Amniotic epithelial cell (primary cell): Measurements from ENCODE around the gene PCCB.
"Not testable (repeated sequence)": the region's sequence is repeated elsewhere in the genome, so short reads cannot be mapped to it uniquely, and the experiment has no call there.

Experiments used
- DNase-seq: peaks from one replicate; pipeline ENCODE4 v3.0.0-alpha.2; 2010; ENCODE audit warnings: low read depth

Gene PCCB

GRCh38 chr3:136327671-136328070, 77.5 kb downstream of the PCCB start:
- no peak for DNase-seq

GRCh38 chr3:136329593-136329992, 79.5 kb downstream of the PCCB start:
- no peak for DNase-seq

- DNase-seq: peak; percentile 53
These were observed 80.8 kb downstream of the PCCB start for GRCh38 chr3:136330900-136331299.

- no peak for DNase-seq
These were observed 82.2 kb downstream of the PCCB start for GRCh38 chr3:136332302-136332701.

GRCh38 chr3:136332776-136333175, 82.6 kb downstream of the PCCB start:
- peak; percentile 90 for DNase-seq

GRCh38 chr3:136334209-136334608, 84.1 kb downstream of the PCCB start:
- DNase-seq: no peak

GRCh38 chr3:136334726-136335125, 84.6 kb downstream of the PCCB start:
- not testable (repeated sequence) for DNase-seq

- no peak for DNase-seq
These were observed 86.4 kb downstream of the PCCB start for GRCh38 chr3:136336329-136337100.

- DNase-seq: no peak
These were observed 93.3 kb downstream of the PCCB start for GRCh38 chr3:136343446-136343845.

GRCh38 chr3:136343873-136344555, 93.9 kb downstream of the PCCB start:
- peak; percentile 95 for DNase-seq

- no peak for DNase-seq
These were observed 96.3 kb downstream of the PCCB start for GRCh38 chr3:136346486-136346885.

GRCh38 chr3:136350132-136350531, 100.0 kb downstream of the PCCB start:
- peak; percentile 96 for DNase-seq

- peak; percentile 87 for DNase-seq
These were observed 100.4 kb downstream of the PCCB start for GRCh38 chr3:136350557-136350956.

- DNase-seq: no peak
These were observed 101.2 kb downstream of the PCCB start for GRCh38 chr3:136351351-136351750.

GRCh38 chr3:136351905-136352304, 101.8 kb downstream of the PCCB start:
- no peak for DNase-seq

GRCh38 chr3:136353461-136353860, 103.3 kb downstream of the PCCB start:
- DNase-seq: no peak

- DNase-seq: peak; percentile 68
These were observed 116.1 kb downstream of the PCCB start for GRCh38 chr3:136366289-136366688.

- not testable (repeated sequence) for DNase-seq
These were observed 125.7 kb downstream of the PCCB start for GRCh38 chr3:136375800-136376199.

- no peak for DNase-seq
These were observed 127.4 kb downstream of the PCCB start for GRCh38 chr3:136377508-136377907.

- peak; percentile 33 for DNase-seq
These were observed 127.9 kb downstream of the PCCB start for GRCh38 chr3:136378011-136378410.
